ENCODE results near the gene CHAT. TPM values are rescaled to one million over a fixed set of nuclear protein-coding genes. Genes with fewer than 3 reads are reported as not detected.

The CHAT gene
- polyA plus RNA-seq, 2 of the 4 experiments (the other 2 are of a cell fraction): not detected

DNA sequence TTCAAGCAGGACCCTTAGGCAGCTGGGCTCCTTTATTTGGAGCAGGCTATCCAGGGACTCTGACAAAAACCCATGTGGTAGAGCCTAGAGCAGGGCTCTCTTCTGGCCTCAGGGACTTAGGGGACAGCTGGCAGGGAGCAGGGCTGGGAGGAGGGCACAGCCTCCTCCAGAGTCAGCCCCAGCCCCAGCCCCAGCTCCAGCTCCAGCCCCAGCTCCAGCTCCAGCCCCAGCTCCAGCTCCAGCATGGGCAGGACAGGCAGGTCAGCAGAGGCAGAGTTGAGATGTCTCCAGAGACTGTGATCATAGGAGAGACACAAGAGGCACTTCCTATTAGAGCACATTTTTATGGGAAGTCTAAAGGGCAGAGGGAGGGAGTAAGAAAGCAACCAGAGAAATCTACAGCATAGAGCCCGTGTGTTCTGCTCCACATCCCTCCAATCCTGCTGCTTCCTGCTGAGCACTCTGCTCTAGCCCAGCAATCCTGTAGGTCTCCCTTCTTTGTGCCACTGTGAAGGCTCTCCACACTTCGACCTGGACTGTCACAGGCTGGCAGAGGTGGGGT is 52.3 kb downstream of the CHAT start:
- H3K9me3 ChIP-seq: no peaks in the 10 kb centered on the region
- no peak overlapping the region for H3K27ac ChIP-seq
- POLR2A ChIA-PET: no interaction called here
- no peak for TF ChIP-seq BHLHE40 (IDR thresholded peaks at IDR 0.05; ENCODE audit: low read depth, low read length)
- TF ChIP-seq, protein P1, sequence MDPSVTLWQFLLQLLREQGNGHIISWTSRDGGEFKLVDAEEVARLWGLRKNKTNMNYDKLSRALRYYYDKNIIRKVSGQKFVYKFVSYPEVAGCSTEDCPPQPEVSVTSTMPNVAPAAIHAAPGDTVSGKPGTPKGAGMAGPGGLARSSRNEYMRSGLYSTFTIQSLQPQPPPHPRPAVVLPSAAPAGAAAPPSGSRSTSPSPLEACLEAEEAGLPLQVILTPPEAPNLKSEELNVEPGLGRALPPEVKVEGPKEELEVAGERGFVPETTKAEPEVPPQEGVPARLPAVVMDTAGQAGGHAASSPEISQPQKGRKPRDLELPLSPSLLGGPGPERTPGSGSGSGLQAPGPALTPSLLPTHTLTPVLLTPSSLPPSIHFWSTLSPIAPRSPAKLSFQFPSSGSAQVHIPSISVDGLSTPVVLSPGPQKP (IDR thresholded peaks at IDR 0.05; ENCODE audit: low read depth, low read length): no peak
- TF ChIP-seq ESRRA (IDR thresholded peaks at IDR 0.05; ENCODE audit: borderline replicate concordance, low read length): no peak
- TF ChIP-seq FOXS1 (CRISPR knock-in tag; IDR thresholded peaks at IDR 0.05): no peak
- no peak for TF ChIP-seq RCOR1 (IDR thresholded peaks at IDR 0.05; ENCODE audit: low read depth, low read length)
- TF ChIP-seq FOSL2 (IDR thresholded peaks at IDR 0.05): no peak
- TF ChIP-seq FOSL2 (CRISPR knock-in tag; IDR thresholded peaks at IDR 0.05): no peak
- no peak for TF ChIP-seq EP300 (IDR thresholded peaks at IDR 0.05)
- TF ChIP-seq RNF2 (IDR thresholded peaks at IDR 0.05; ENCODE audit: borderline replicate concordance, low read depth): no peak
- H3K4me2 ChIP-seq: no peak overlapping the region
- no peak overlapping the region for H3K4me3 ChIP-seq
- FAIRE-seq: no peak
- WGBS (ENCODE audit: missing lambda C conversion rate): 5% methylated on average over 2 of the region's 2 CpGs
- CTCF ChIA-PET: no interaction called here
- ATAC-seq: no peak
- DNase-seq (ENCODE audit: low read depth in 1 of 2, low spot score in 1 of 2): no peak
- H3K4me1 ChIP-seq: no peaks in the 10 kb centered on the region

DNA sequence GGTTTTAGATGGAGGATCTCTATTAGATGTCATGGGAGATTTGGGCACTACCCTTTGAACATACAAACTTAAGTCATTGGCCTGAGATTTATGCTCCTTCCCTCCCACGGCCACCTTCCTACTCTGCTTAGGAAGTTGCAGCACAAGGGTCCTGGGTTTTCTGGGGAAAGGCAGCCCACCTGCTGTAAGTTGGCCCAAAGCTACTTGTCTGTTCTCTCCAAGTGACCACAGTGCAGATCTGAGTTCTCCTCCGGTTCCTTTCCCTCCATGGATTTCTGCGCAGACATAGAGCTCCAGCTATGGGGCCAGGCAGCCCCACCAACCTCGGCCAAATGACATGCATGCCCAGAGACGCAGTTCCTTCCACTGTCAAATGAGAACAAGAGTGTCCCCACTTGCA is 52.8 kb downstream of the CHAT start:
- Histone ChIP-seq H3K9me3 (no peaks in the 10 kb centered on the region), H3K4me1 (no peaks in the 10 kb centered on the region), H3K27ac (no peak overlapping the region), H3K4me2 (no peak overlapping the region), H3K4me3 (no peak overlapping the region)
- ATAC-seq: no peak
- TF ChIP-seq EP300 (IDR thresholded peaks at IDR 0.05) (no peak), HDAC2 (IDR thresholded peaks at IDR 0.05) (no peak), TP53 (CRISPR knock-in tag; IDR thresholded peaks at IDR 0.05) (no peak), GATA3 (IDR thresholded peaks at IDR 0.05; ENCODE audit: borderline replicate concordance) (no peak), CBX2 (IDR thresholded peaks at IDR 0.05; ENCODE audit: borderline replicate concordance, low read depth) (no peak), POLR2AphosphoS2 (conservative IDR thresholded peaks at IDR 0.05; ENCODE audit: low read length) (no peak)
- TF ChIP-seq, protein P2, sequence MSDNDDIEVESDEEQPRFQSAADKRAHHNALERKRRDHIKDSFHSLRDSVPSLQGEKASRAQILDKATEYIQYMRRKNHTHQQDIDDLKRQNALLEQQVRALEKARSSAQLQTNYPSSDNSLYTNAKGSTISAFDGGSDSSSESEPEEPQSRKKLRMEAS (IDR thresholded peaks at IDR 0.05): no peak
- ChIA-PET CTCF (no interaction called here), POLR2A (no interaction called here)
- WGBS (ENCODE audit: missing lambda C conversion rate): 35% methylated on average over 5 of the region's 5 CpGs
- no peak for FAIRE-seq
- no peak for DNase-seq (ENCODE audit: low read depth in 1 of 2, low spot score in 1 of 2)

DNA sequence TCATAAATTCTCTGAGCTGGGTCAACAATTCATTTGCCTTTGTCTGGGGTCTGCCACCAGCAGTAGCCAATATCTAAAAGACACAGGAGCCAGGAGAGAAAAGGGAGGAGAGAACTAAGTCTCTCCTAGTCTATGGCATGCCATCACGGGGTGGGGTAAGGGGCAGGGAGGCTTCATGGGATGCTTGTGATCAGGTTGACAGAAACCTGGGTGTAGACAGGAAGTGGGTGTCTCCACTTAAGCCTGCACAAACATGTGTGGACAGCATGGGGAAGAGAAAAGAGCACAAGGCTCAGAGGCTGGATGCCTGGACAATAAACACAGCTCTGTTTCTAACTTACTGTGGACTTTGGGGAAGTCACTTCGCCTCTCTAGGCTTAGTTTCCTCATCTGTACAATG is 54.2 kb downstream of the CHAT start:
- H3K4me1 ChIP-seq: no peaks in the 10 kb centered on the region
- ChIA-PET POLR2A (no interaction called here), CTCF (no interaction called here)
- WGBS (ENCODE audit: missing lambda C conversion rate): 4% methylated on average over 2 of the region's 2 CpGs
- H3K27ac ChIP-seq: no peak overlapping the region
- FAIRE-seq (no peak), DNase-seq (ENCODE audit: low read depth in 1 of 2, low spot score in 1 of 2) (no peak), ATAC-seq (no peak)
- no peaks in the 10 kb centered on the region for H3K9me3 ChIP-seq
- TF ChIP-seq, protein P1 (IDR thresholded peaks at IDR 0.05; ENCODE audit: low read depth, low read length): no peak
- TF ChIP-seq, protein P3, sequence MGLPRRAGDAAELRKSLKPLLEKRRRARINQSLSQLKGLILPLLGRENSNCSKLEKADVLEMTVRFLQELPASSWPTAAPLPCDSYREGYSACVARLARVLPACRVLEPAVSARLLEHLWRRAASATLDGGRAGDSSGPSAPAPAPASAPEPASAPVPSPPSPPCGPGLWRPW (IDR thresholded peaks at IDR 0.05): no peak
- TF ChIP-seq EHF (CRISPR knock-in tag; IDR thresholded peaks at IDR 0.05): no peak
- no peak for TF ChIP-seq NFE2L2 (conservative IDR thresholded peaks at IDR 0.05; ENCODE audit: low read length)
- TF ChIP-seq RARB (CRISPR knock-in tag; IDR thresholded peaks at IDR 0.05): no peak
- TF ChIP-seq, protein P4, sequence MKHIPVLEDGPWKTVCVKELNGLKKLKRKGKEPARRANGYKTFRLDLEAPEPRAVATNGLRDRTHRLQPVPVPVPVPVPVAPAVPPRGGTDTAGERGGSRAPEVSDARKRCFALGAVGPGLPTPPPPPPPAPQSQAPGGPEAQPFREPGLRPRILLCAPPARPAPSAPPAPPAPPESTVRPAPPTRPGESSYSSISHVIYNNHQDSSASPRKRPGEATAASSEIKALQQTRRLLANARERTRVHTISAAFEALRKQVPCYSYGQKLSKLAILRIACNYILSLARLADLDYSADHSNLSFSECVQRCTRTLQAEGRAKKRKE (CRISPR knock-in tag; IDR thresholded peaks at IDR 0.05; ENCODE audit: low read depth): no peak
- TF ChIP-seq KDM1A (IDR thresholded peaks at IDR 0.05; ENCODE audit: low read depth): no peak
- TF ChIP-seq, protein P5, sequence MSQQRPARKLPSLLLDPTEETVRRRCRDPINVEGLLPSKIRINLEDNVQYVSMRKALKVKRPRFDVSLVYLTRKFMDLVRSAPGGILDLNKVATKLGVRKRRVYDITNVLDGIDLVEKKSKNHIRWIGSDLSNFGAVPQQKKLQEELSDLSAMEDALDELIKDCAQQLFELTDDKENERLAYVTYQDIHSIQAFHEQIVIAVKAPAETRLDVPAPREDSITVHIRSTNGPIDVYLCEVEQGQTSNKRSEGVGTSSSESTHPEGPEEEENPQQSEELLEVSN (IDR thresholded peaks at IDR 0.05; ENCODE audit: borderline replicate concordance, low read depth): no peak
- H3K4me2 ChIP-seq: no peak overlapping the region
- no peak overlapping the region for H3K4me3 ChIP-seq

Measured in A549 (cell line).